Measurements from ENCODE around the gene PPP1R16B. TPM values are rescaled to one million over a fixed set of nuclear protein-coding genes. Genes with fewer than 3 reads are reported as not detected.

The PPP1R16B gene
- total and polyA plus RNA-seq, 4 experiments from 2014 or later = 17.3 to 55.1 (median 45.5) TPM

- intact Hi-C loops (cut with micrococcal nuclease) = no loop called here
- ChIA-PET CTCF (ENCODE audit: partially characterized antibody) (interaction anchor here (6.4 to 6.5 kb wide), 2 partner anchors 12 to 84 kb away, joined by 114 to 159 read pairs; partner anchors contain the start of gene PPP1R16B), POLR2A (ENCODE audit: partially characterized antibody) (interaction anchor here (0.8 to 5.9 kb wide), 4 partner anchors 16 to 85 kb away, joined by 3 to 75 read pairs (median 32); partner anchors contain the start of gene PPP1R16B)
- H3K36me3 Mint-ChIP-seq = peaks cover 6 to 32% of the 10 kb centered on the region in 2 donors
- H3K4me1 Mint-ChIP-seq = peaks cover 26 to 53% (median 34%) of the 10 kb centered on the region in 4 donors
- H3K27ac ChIP-seq (ENCODE audit: low read depth, low read length) = no peak overlapping the region
- peaks cover 36% of the 10 kb centered on the region for H3K4me1 ChIP-seq (ENCODE audit: insufficient read depth, low read length)
- H3K36me3 ChIP-seq (ENCODE audit: insufficient read depth, low read length) = peaks cover 6% of the 10 kb centered on the region
- H3K4me3 ChIP-seq (ENCODE audit: low read length in 2 of 2) = no peak overlapping the region
- no peak overlapping the region for H3K4me3 Mint-ChIP-seq
- no peaks in the 10 kb centered on the region for H3K27me3 ChIP-seq (ENCODE audit: insufficient read depth, low read length)
- H3K9me3 ChIP-seq (ENCODE audit: control insufficient read depth in 1 of 2, low read length in 2 of 2) = no peaks in the 10 kb centered on the region
- peak overlapping the region; percentile 69 to 90 (median 81) for H3K27ac Mint-ChIP-seq
- no peak for DNase-seq
- H3K27me3 Mint-ChIP-seq = no peaks in the 10 kb centered on the region
- H3K9me3 Mint-ChIP-seq = peaks cover 0 to 1% (median 0%) of the 10 kb centered on the region in 8 donors
Observed at GRCh38 chr20:38889792-38890496, 84.4 kb downstream of the PPP1R16B start.

GRCh38 chr20:38890497-38890818, 85.0 kb downstream of the PPP1R16B start:
- Mint-ChIP-seq H3K9me3 (peaks cover 0 to 1% (median 0%) of the 10 kb centered on the region in 8 donors), H3K27ac (peak overlapping the region; percentile 69 to 90 (median 81)), H3K27me3 (no peaks in the 10 kb centered on the region), H3K4me3 (no peak overlapping the region), H3K4me1 (peaks cover 26 to 53% (median 33%) of the 10 kb centered on the region in 4 donors), H3K36me3 (peaks cover 6 to 32% of the 10 kb centered on the region in 2 donors)
- Histone ChIP-seq H3K27ac (ENCODE audit: low read depth, low read length) (no peak overlapping the region), H3K4me3 (ENCODE audit: low read length in 2 of 2) (no peak overlapping the region), H3K27me3 (ENCODE audit: insufficient read depth, low read length) (no peaks in the 10 kb centered on the region), H3K36me3 (ENCODE audit: insufficient read depth, low read length) (peaks cover 6% of the 10 kb centered on the region), H3K9me3 (ENCODE audit: control insufficient read depth in 1 of 2, low read length in 2 of 2) (no peaks in the 10 kb centered on the region), H3K4me1 (ENCODE audit: insufficient read depth, low read length) (peaks cover 36% of the 10 kb centered on the region)
- intact Hi-C loops (cut with micrococcal nuclease) = no loop called here
- no peak for DNase-seq
- CTCF ChIA-PET (ENCODE audit: partially characterized antibody) = interaction anchor here (1.3 to 6.5 kb wide), 3 partner anchors 12 to 100 kb away, joined by 6 to 159 read pairs (median 114); partner anchors contain the start of gene PPP1R16B
- POLR2A ChIA-PET (ENCODE audit: partially characterized antibody) = interaction anchor here (4.4 to 5.9 kb wide), 2 partner anchors 16 to 85 kb away, joined by 59 to 75 read pairs; partner anchors contain the start of gene PPP1R16B

GRCh38 chr20:38892091-38892981, 86.8 kb downstream of the PPP1R16B start:
- H3K27me3 Mint-ChIP-seq = no peaks in the 10 kb centered on the region
- Histone ChIP-seq H3K36me3 (ENCODE audit: insufficient read depth, low read length) (peaks cover 15% of the 10 kb centered on the region), H3K4me3 (ENCODE audit: low read length in 2 of 2) (no peak overlapping the region), H3K27me3 (ENCODE audit: insufficient read depth, low read length) (no peaks in the 10 kb centered on the region), H3K9me3 (ENCODE audit: control insufficient read depth in 1 of 2, low read length in 2 of 2) (no peaks in the 10 kb centered on the region), H3K4me1 (ENCODE audit: insufficient read depth, low read length) (peaks cover 36% of the 10 kb centered on the region), H3K27ac (ENCODE audit: low read depth, low read length) (peak overlapping the region; percentile 64)
- H3K27ac Mint-ChIP-seq = peak overlapping the region; percentile 90 to 96 (median 93)
- ChIA-PET POLR2A (ENCODE audit: partially characterized antibody) (interaction anchor here (0.6 to 5.9 kb wide), 13 partner anchors 9 to 156 kb away, joined by 3 to 75 read pairs (median 3); partner anchors contain the start of genes ACTR5 and PPP1R16B), CTCF (ENCODE audit: partially characterized antibody) (interaction anchor here (0.8 to 6.5 kb wide), 52 partner anchors 8 to 247 kb away, joined by 3 to 159 read pairs (median 5); partner anchors contain the start of genes DHX35, FAM83D, PPP1R16B and SLC32A1)
- peaks cover 24 to 45% (median 28%) of the 10 kb centered on the region in 4 donors for H3K4me1 Mint-ChIP-seq
- intact Hi-C loops (cut with micrococcal nuclease) = loop anchor here (2.0 kb wide), 2 partner anchors 18 to 162 kb away; no protein-coding TSS in a partner anchor
- peaks cover 13 to 39% of the 10 kb centered on the region in 2 donors for H3K36me3 Mint-ChIP-seq
- peaks cover 0 to 1% (median 0%) of the 10 kb centered on the region in 8 donors for H3K9me3 Mint-ChIP-seq
- DNase-seq = no peak
- peak overlapping the region in 2 of 8 donors; percentile 50 to 68 for H3K4me3 Mint-ChIP-seq

GRCh38 chr20:38893056-38893564, 87.6 kb downstream of the PPP1R16B start:
- peaks cover 36% of the 10 kb centered on the region for H3K4me1 ChIP-seq (ENCODE audit: insufficient read depth, low read length)
- H3K9me3 ChIP-seq (ENCODE audit: control insufficient read depth in 1 of 2, low read length in 2 of 2) = no peaks in the 10 kb centered on the region
- peak overlapping the region in 1 of 2 donors; percentile 25 for H3K4me3 ChIP-seq (ENCODE audit: low read length in 2 of 2)
- peaks cover 17 to 47% of the 10 kb centered on the region in 2 donors for H3K36me3 Mint-ChIP-seq
- ChIA-PET CTCF (ENCODE audit: partially characterized antibody) (interaction anchor here (0.7 to 6.5 kb wide), 50 partner anchors 8 to 248 kb away, joined by 3 to 159 read pairs (median 5); partner anchors contain the start of genes DHX35, FAM83D, PPP1R16B and SLC32A1), POLR2A (ENCODE audit: partially characterized antibody) (interaction anchor here (0.6 to 5.9 kb wide), 13 partner anchors 10 to 145 kb away, joined by 3 to 75 read pairs (median 4); partner anchors contain the start of genes ACTR5, DHX35 and PPP1R16B)
- H3K27ac Mint-ChIP-seq = peak overlapping the region; percentile 90 to 96 (median 93)
- peak overlapping the region; percentile 22 to 75 (median 58) for H3K4me3 Mint-ChIP-seq
- intact Hi-C loops (cut with micrococcal nuclease) = loop anchor here (1.0 to 2.0 kb wide), 6 partner anchors 18 to 247 kb away; partner anchors contain the start of gene PPP1R16B
- H3K27ac ChIP-seq (ENCODE audit: low read depth, low read length) = peak overlapping the region; percentile 64
- no peaks in the 10 kb centered on the region for H3K27me3 Mint-ChIP-seq
- peak in 1 of 5 donors; percentile 43 for DNase-seq
- peaks cover 24 to 41% (median 28%) of the 10 kb centered on the region in 4 donors for H3K4me1 Mint-ChIP-seq
- H3K36me3 ChIP-seq (ENCODE audit: insufficient read depth, low read length) = peaks cover 23% of the 10 kb centered on the region
- H3K9me3 Mint-ChIP-seq = peaks cover 0 to 1% (median 0%) of the 10 kb centered on the region in 8 donors
- H3K27me3 ChIP-seq (ENCODE audit: insufficient read depth, low read length) = no peaks in the 10 kb centered on the region

GRCh38 chr20:38893565-38894090, 88.1 kb downstream of the PPP1R16B start:
- H3K27me3 ChIP-seq (ENCODE audit: insufficient read depth, low read length) = no peaks in the 10 kb centered on the region
- Mint-ChIP-seq H3K27me3 (no peaks in the 10 kb centered on the region), H3K9me3 (peaks cover 0 to 1% (median 0%) of the 10 kb centered on the region in 8 donors), H3K36me3 (peaks cover 17 to 50% of the 10 kb centered on the region in 2 donors), H3K4me1 (peaks cover 24 to 41% (median 28%) of the 10 kb centered on the region in 4 donors), H3K4me3 (peak overlapping the region; percentile 22 to 75 (median 67)), H3K27ac (peak overlapping the region; percentile 90 to 96 (median 93))
- H3K36me3 ChIP-seq (ENCODE audit: insufficient read depth, low read length) = peaks cover 28% of the 10 kb centered on the region
- peak overlapping the region in 1 of 2 donors; percentile 25 for H3K4me3 ChIP-seq (ENCODE audit: low read length in 2 of 2)
- no peaks in the 10 kb centered on the region for H3K9me3 ChIP-seq (ENCODE audit: control insufficient read depth in 1 of 2, low read length in 2 of 2)
- H3K4me1 ChIP-seq (ENCODE audit: insufficient read depth, low read length) = peaks cover 36% of the 10 kb centered on the region
- intact Hi-C loops (cut with micrococcal nuclease) = loop anchor here (1.0 to 2.0 kb wide), 7 partner anchors 19 to 247 kb away; partner anchors contain the start of gene PPP1R16B
- peak overlapping the region; percentile 64 for H3K27ac ChIP-seq (ENCODE audit: low read depth, low read length)
- POLR2A ChIA-PET (ENCODE audit: partially characterized antibody) = interaction anchor here (0.6 to 5.9 kb wide), 12 partner anchors 10 to 145 kb away, joined by 3 to 75 read pairs (median 4); partner anchors contain the start of genes ACTR5, DHX35 and PPP1R16B
- peak; percentile 74 to 84 (median 79) for DNase-seq
- CTCF ChIA-PET (ENCODE audit: partially characterized antibody) = interaction anchor here (0.7 to 6.5 kb wide), 47 partner anchors 11 to 249 kb away, joined by 3 to 159 read pairs (median 5); partner anchors contain the start of genes DHX35, FAM83D, PPP1R16B and SLC32A1
